Renal pelvis (tissue), 4 donors: ENCODE measurements around the gene SYNGR3. TPM values are rescaled to one million over a fixed set of nuclear protein-coding genes. Genes with fewer than 3 reads are reported as not detected.

Source experiments
- DNase-seq: peaks from one replicate; pipeline ENCODE4 v3.0.0-alpha.2; 2013
- polyA plus RNA-seq, 3 donors: library from polyadenylated mRNA; unstranded; fragments of 120-200 nt; gene quantifications; one replicate each; pipeline ENCODE4 v1.2.1, GENCODE V29; 2013; ENCODE audit not compliant: insufficient read length in 3 of 3

The SYNGR3 gene
- polyA plus RNA-seq, 3 donors, result 1.5 to 2.4 (median 2.1) TPM

- DNase-seq, result no peak
Observed at GRCh38 chr16:2040041-2040786, 50.4 kb downstream of the SYNGR3 start.

- no peak for DNase-seq
Observed at GRCh38 chr16:2040787-2041522, 51.2 kb downstream of the SYNGR3 start.

DNA sequence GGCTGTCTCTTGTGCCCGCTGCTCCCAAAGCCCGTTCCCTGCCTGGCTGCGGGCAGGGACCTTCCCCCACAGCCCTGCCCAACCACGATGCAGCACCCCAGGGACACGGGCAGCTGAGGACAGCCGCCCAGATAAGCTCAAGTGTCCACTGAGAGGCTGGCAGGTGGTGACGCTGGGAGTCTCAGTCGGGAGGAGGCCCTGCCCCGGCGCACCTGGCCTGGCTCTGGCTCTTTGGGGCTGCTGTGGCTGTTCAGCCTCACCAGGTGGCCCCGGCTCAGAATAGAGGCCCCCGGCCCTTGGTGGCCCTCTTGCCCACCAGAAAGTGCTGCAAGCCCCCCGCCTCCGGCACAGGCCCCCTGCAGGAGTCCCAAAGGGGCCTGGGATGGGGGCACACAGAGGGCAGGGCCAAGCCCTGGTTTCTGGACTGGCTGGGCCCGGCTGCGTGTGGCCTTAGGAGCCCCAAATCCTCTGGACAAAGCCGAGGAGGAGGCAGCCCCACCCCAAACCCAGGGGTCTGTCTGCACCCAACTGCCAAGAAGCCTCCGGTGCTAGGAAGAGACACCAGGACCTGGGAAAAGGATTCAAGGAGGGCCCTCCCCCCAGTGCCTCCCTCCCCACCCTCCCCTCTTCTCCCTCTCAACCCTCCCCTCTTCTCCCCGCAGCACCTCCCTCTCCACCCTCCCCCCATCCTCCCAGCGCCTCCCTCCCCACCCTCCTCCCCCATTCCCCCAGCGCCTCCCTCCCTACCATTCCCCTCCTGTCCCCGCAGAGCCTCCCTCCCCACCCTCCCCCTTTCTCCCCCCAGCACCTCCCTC lies 52.6 kb downstream of the SYNGR3 start:
- no peak for DNase-seq

DNA sequence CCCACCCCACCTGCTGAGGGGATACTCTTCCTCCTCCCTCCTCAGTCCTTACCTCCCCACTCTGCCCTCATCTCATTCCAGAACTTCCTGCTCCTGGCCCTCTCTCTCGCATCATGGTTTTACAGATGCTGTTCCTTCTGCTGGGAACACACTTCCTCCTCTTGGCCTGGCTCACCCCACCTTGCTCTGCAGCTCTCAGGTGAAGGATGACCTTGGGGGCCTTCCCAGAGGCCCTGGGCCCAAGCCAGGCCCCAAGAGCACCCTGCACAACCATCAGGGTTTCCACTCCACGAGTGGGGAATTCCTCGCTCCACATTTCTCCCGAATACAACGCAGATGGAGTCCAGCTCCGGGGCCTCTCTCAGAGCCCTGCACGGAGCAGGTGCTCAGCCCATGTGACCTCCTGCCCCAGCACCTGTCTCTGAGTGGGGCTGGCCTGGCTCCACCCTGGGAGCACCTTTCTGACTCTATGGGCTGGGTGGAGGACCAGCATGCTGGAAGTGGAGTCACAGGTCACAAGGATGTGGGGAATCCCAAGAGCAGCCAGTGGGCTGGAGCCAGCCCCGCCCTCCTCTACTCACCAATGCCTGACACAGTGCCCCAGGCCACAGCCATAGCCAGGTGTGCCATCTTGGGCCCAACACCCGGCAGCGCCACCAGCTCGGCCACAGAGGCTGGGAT lies 53.4 kb downstream of the SYNGR3 start:
- no peak for DNase-seq

Other genes with a start within 250 kb of the SYNGR3 start
- gene NME3, start 218.4 kb upstream of the SYNGR3 start, polyA plus RNA-seq, result 10 to 100 TPM; 35.5 to 43.7 (median 43.2) TPM
- gene EME2, start 217.2 kb upstream of the SYNGR3 start, polyA plus RNA-seq, result 10 to 100 TPM in 2 of 3 donors, 1 to 10 TPM in 1; 8.8 to 13.4 (median 13.4) TPM
- 10 to 100 TPM; 71.9 to 98.1 (median 83.5) TPM for gene MRPS34, start 216.8 kb upstream of the SYNGR3 start, polyA plus RNA-seq
- gene SPSB3, start 207.4 kb upstream of the SYNGR3 start, polyA plus RNA-seq, result 10 to 100 TPM; 45.1 to 53.2 (median 52.4) TPM
- 10 to 100 TPM; 48.7 to 61.4 (median 60.8) TPM for gene NUBP2, start 207.0 kb upstream of the SYNGR3 start, polyA plus RNA-seq
- 1 to 10 TPM; 2.4 to 4.2 (median 3.9) TPM for gene IGFALS, start 196.3 kb upstream of the SYNGR3 start, polyA plus RNA-seq
- 10 to 100 TPM; 43.4 to 50.5 (median 47.8) TPM for gene HAGH, start 163.1 kb upstream of the SYNGR3 start, polyA plus RNA-seq
- 10 to 100 TPM; 39.0 to 45.7 (median 39.2) TPM for gene FAHD1, start 162.8 kb upstream of the SYNGR3 start, polyA plus RNA-seq
- gene MEIOB, start 117.8 kb upstream of the SYNGR3 start, polyA plus RNA-seq, result 1 to 10 TPM; 1.0 to 2.2 (median 1.9) TPM
- gene HS3ST6, start 71.6 kb upstream of the SYNGR3 start, polyA plus RNA-seq, result under 1 TPM; 0.13 to 0.41 (median 0.37) TPM
- gene MSRB1, start 46.8 kb upstream of the SYNGR3 start, polyA plus RNA-seq, result 10 to 100 TPM; 79.7 to 87.6 (median 82.1) TPM
- under 1 TPM; 0.09 to 0.42 (median 0.21) TPM for gene RPL3L, start 35.3 kb upstream of the SYNGR3 start, polyA plus RNA-seq
- gene NDUFB10, start 30.4 kb upstream of the SYNGR3 start, polyA plus RNA-seq, result 100 to 1,000 TPM; 124 to 158 (median 132) TPM
- gene RPS2, start 25.1 kb upstream of the SYNGR3 start, polyA plus RNA-seq, result 1,000 to 10,000 TPM; 1,943 to 2,404 (median 2,241) TPM
- gene RNF151, start 23.1 kb upstream of the SYNGR3 start, polyA plus RNA-seq, result not detected
- 10 to 100 TPM; 36.5 to 49.0 (median 47.9) TPM for gene TBL3, start 17.9 kb upstream of the SYNGR3 start, polyA plus RNA-seq
- gene NOXO1, start 8.5 kb upstream of the SYNGR3 start, polyA plus RNA-seq, result 1 to 10 TPM in 1 of 3 donors, under 1 TPM in 2; 0.90 to 1.2 (median 1.00) TPM
- 10 to 100 TPM; 26.1 to 35.9 (median 31.6) TPM for gene GFER, start 5.8 kb upstream of the SYNGR3 start, polyA plus RNA-seq
- 10 to 100 TPM; 21.4 to 30.9 (median 25.0) TPM for gene ZNF598, start 19.9 kb downstream of the SYNGR3 start, polyA plus RNA-seq
- gene NPW, start 29.8 kb downstream of the SYNGR3 start, polyA plus RNA-seq, result 10 to 100 TPM in 2 of 3 donors, 1 to 10 TPM in 1; 4.5 to 14.3 (median 12.0) TPM
- 100 to 1,000 TPM; 116 to 169 (median 155) TPM for gene NHERF2, start 36.9 kb downstream of the SYNGR3 start, polyA plus RNA-seq
- 10 to 100 TPM; 19.7 to 26.7 (median 26.2) TPM for gene NTHL1, start 57.9 kb downstream of the SYNGR3 start, polyA plus RNA-seq
- 100 to 1,000 TPM; 141 to 174 (median 162) TPM for gene TSC2, start 58.0 kb downstream of the SYNGR3 start, polyA plus RNA-seq
- gene PKD1, start 145.9 kb downstream of the SYNGR3 start, polyA plus RNA-seq, result 100 to 1,000 TPM in 2 of 3 donors, 10 to 100 TPM in 1; 96.5 to 119 (median 115) TPM
- 1 to 10 TPM; 3.0 to 6.0 (median 3.1) TPM for gene RAB26, start 158.7 kb downstream of the SYNGR3 start, polyA plus RNA-seq
- gene TRAF7, start 165.8 kb downstream of the SYNGR3 start, polyA plus RNA-seq, result 10 to 100 TPM; 56.1 to 61.1 (median 60.6) TPM
- 1 to 10 TPM; 1.8 to 2.6 (median 1.9) TPM for gene CASKIN1, start 206.6 kb downstream of the SYNGR3 start, polyA plus RNA-seq
- gene MLST8, start 215.5 kb downstream of the SYNGR3 start, polyA plus RNA-seq, result 10 to 100 TPM; 48.8 to 57.6 (median 55.2) TPM
- 10 to 100 TPM in 1 of 3 donors, 1 to 10 TPM in 2; 6.6 to 11.8 (median 9.4) TPM for gene BRICD5, start 220.9 kb downstream of the SYNGR3 start, polyA plus RNA-seq
- 10 to 100 TPM; 15.1 to 18.8 (median 17.8) TPM for gene PGP, start 224.9 kb downstream of the SYNGR3 start, polyA plus RNA-seq
- 10 to 100 TPM; 19.8 to 26.3 (median 23.3) TPM for gene E4F1, start 233.6 kb downstream of the SYNGR3 start, polyA plus RNA-seq
- 1 to 10 TPM in 2 of 3 donors, under 1 TPM in 1; 0.84 to 1.7 (median 1.6) TPM for gene DNASE1L2, start 246.5 kb downstream of the SYNGR3 start, polyA plus RNA-seq